ENCODE results near the gene TM4SF20.

The TM4SF20 gene

DNA sequence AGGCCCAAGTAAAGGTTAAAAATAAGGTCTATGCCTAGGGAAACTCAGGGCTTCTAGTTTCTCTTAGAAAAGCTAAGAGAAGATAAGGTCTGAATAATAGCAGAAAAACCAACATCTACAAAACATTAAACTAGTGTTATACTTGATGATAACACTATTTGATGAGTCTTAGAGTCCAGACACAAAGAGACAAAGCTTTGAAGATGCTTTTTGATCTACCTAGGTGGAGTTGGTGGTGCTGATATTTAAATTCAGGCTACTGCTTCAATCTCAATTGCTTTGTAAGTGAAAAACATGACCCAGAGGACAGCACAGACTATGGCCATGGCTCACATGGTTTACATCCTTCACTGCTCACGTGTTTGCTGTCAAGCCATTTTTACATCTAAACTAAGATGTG lies 65.8 kb downstream of the TM4SF20 start:
- H3K4me3 ChIP-seq (ENCODE audit: low read depth, low read length): no peak overlapping the region
- TF ChIP-seq, protein P1, sequence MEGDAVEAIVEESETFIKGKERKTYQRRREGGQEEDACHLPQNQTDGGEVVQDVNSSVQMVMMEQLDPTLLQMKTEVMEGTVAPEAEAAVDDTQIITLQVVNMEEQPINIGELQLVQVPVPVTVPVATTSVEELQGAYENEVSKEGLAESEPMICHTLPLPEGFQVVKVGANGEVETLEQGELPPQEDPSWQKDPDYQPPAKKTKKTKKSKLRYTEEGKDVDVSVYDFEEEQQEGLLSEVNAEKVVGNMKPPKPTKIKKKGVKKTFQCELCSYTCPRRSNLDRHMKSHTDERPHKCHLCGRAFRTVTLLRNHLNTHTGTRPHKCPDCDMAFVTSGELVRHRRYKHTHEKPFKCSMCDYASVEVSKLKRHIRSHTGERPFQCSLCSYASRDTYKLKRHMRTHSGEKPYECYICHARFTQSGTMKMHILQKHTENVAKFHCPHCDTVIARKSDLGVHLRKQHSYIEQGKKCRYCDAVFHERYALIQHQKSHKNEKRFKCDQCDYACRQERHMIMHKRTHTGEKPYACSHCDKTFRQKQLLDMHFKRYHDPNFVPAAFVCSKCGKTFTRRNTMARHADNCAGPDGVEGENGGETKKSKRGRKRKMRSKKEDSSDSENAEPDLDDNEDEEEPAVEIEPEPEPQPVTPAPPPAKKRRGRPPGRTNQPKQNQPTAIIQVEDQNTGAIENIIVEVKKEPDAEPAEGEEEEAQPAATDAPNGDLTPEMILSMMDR (IDR thresholded peaks at IDR 0.05; ENCODE audit: low read depth, low read length): no peak
- in situ Hi-C loops (cut with HindIII; ENCODE audit: low sequenced_read_pairs): no loop called here
- no peak for DNase-seq (ENCODE audit: low read depth, low spot score)

DNA sequence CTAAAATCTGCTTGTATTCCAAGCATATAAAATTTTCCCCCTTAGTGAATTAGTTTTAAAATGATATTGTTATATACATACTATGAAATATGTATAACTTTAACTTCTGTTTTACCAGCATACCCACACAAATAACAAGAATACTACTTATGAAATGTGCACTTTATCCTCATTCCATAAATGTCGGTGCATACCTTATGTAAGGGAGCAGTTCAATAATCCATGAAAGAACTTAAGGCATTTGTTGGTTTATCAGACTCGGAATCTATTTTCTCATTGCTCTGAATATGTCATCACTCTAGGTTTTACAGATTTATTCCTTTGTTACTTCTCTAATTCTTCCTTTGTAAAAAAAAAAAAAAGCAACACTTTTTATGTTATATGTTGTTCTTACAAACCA lies 66.5 kb downstream of the TM4SF20 start:
- H3K4me3 ChIP-seq (ENCODE audit: low read depth, low read length): no peak overlapping the region
- no peak for DNase-seq (ENCODE audit: low read depth, low spot score)
- in situ Hi-C loops (cut with HindIII; ENCODE audit: low sequenced_read_pairs): no loop called here
- TF ChIP-seq, protein P1 (IDR thresholded peaks at IDR 0.05; ENCODE audit: low read depth, low read length): no peak
